GM18870 (cell line): ENCODE data around the gene BRD9.

Experiments used
- ATAC-seq: cut with Tn5 transposase; IDR thresholded peaks from one replicate; pipeline ENCODE4 v1.9.1; 2021; ENCODE audit warnings: moderate library complexity; ENCODE audit not compliant: unreplicated experiment

BRD9 gene

GRCh38 chr5:905139-905642 lies 12.6 kb upstream of the BRD9 start:
- ATAC-seq = no peak

- no peak for ATAC-seq
Measured at GRCh38 chr5:903756-904096, 11.1 kb upstream of the BRD9 start.

GRCh38 chr5:902129-902916 lies 9.7 kb upstream of the BRD9 start:
- ATAC-seq = no peak

- no peak for ATAC-seq
Measured at GRCh38 chr5:900781-901180, 8.2 kb upstream of the BRD9 start.

GRCh38 chr5:893711-894110 lies 1.1 kb upstream of the BRD9 start:
- ATAC-seq = no peak

- ATAC-seq = no peak
Measured at GRCh38 chr5:893137-893506, 521 bp upstream of the BRD9 start.

- no peak for ATAC-seq
Measured at GRCh38 chr5:891837-892393, 686 bp downstream of the BRD9 start.

- no peak for ATAC-seq
Measured at GRCh38 chr5:891117-891836, 1.3 kb downstream of the BRD9 start.

GRCh38 chr5:889075-889710 lies 3.4 kb downstream of the BRD9 start:
- no peak for ATAC-seq

GRCh38 chr5:888638-889035 lies 4.0 kb downstream of the BRD9 start:
- ATAC-seq = no peak

GRCh38 chr5:887947-888637 lies 4.5 kb downstream of the BRD9 start:
- no peak for ATAC-seq

GRCh38 chr5:886716-887325 lies 5.8 kb downstream of the BRD9 start:
- ATAC-seq = no peak

GRCh38 chr5:886036-886435 lies 6.6 kb downstream of the BRD9 start:
- no peak for ATAC-seq

GRCh38 chr5:885529-885928 lies 7.1 kb downstream of the BRD9 start:
- ATAC-seq = no peak

- ATAC-seq = no peak
Measured at GRCh38 chr5:885127-885442, 7.5 kb downstream of the BRD9 start.

- ATAC-seq = no peak
Measured at GRCh38 chr5:884345-885126, 8.1 kb downstream of the BRD9 start.

GRCh38 chr5:883475-884181 lies 9.0 kb downstream of the BRD9 start:
- ATAC-seq = no peak

- no peak for ATAC-seq
Measured at GRCh38 chr5:882253-883183, 10.1 kb downstream of the BRD9 start.
